K562 (cell line): ENCODE measurements around the gene NFE2. TPM values are rescaled to one million over a fixed set of nuclear protein-coding genes. Genes with fewer than 3 reads are reported as not detected.

Experiments
- AFF4 ChIP-seq: sonication (generic); formaldehyde crosslinking; IDR thresholded peaks from 2 replicates; pipeline ENCODE4 v1.8.0; 2023; ENCODE audit warnings: mild to moderate bottlenecking, missing genetic modification reagents
- CHD1 ChIP-seq: fragments of 200-600 bp; sonication (generic); IDR thresholded peaks from one replicate; pipeline ENCODE4 v1.6.1; 2012; ENCODE audit warnings: mild to moderate bottlenecking, moderate library complexity, low read length, inconsistent platforms
- FIP1L1 ChIP-seq: fragments of 200-400 bp; formaldehyde crosslinking; IDR thresholded peaks from 2 replicates; pipeline ENCODE4 v1.6.1; 2018; ENCODE audit warnings: mild to moderate bottlenecking, low read depth, low read length; ENCODE audit not compliant: poor library complexity, severe bottlenecking
- GABPA ChIP-seq: fragments of 200-800 bp; sonication (Bioruptor generic); conservative IDR thresholded peaks from 2 replicates; pipeline ENCODE4 v1.6.1; 2016; ENCODE audit warnings: low read depth, missing genetic modification characterization, missing compliant biosample characterization
- IRF9 ChIP-seq: fragments of 450-650 bp; IDR thresholded peaks from 2 replicates; pipeline ENCODE4 v1.6.1; 2016; ENCODE audit warnings: missing biosample characterization, missing genetic modification characterization
- PHB2 ChIP-seq: fragments of 450-650 bp; IDR thresholded peaks from 2 replicates; pipeline ENCODE4 v1.6.1; 2017; ENCODE audit warnings: low read depth
- YBX1 ChIP-seq: fragments of 450-650 bp; IDR thresholded peaks from 2 replicates; pipeline ENCODE4 v1.7.1; 2016; ENCODE audit warnings: mild to moderate bottlenecking
- polyA plus RNA-seq, 8 experiments: library from polyadenylated mRNA; depleted of rRNA in 4 of 8; stranded (reverse) in 5 of 8; unstranded in 3 of 8; fragments of >200 nt; fragmentation: Nextera tagmentation in 2 of 8; fragmentation: Illumina TruSeq in 1 of 8; extraction: Ambion mirVana in 2 of 8; extraction: Trizol in 1 of 8; gene quantifications; 2 replicates each; pipeline versions ENCODE4 v1.2.1 to v1.2.3, GENCODE V29; 2011 to 2014; ENCODE audit warnings: inconsistent platforms in 1 of 8, missing spikeins in 1 of 8
- total RNA-seq, 7 experiments: library from RNA; depleted of rRNA in 6 of 7; stranded (reverse); fragments of >200 nt in 6 of 7; fragmentation: Illumina TruSeq in 2 of 7; extraction: Trizol in 2 of 7; gene quantifications; 2 replicates each; pipeline versions ENCODE4 v1.2.1 to v1.2.3, GENCODE V29; 2011 to 2021; ENCODE audit warnings: low replicate concordance in 1 of 7
- TF ChIP-seq, protein P1 (sequence below): fragments of 450-650 bp; IDR thresholded peaks from 2 replicates; pipeline ENCODE4 v1.6.1; 2016; ENCODE audit warnings: borderline replicate concordance
- TF ChIP-seq, protein P2 (sequence below), 2 experiments: fragments of 450-650 bp in 1 of 2; sonication (generic) in 1 of 2; formaldehyde crosslinking in 1 of 2; IDR thresholded peaks; 2 replicates each; pipeline versions ENCODE4 v1.7.1 to v1.9.0; 2016 to 2022; ENCODE audit warnings: inconsistent platforms in 1 of 2, mild to moderate bottlenecking in 1 of 2, missing genetic modification reagents in 1 of 2

NFE2 gene
- total and polyA plus RNA-seq, 9 of the 15 experiments (the other 6 are each of a cell fraction or from before 2014, with no cell fraction given): 12.3 to 282 (median 208) TPM

DNA sequence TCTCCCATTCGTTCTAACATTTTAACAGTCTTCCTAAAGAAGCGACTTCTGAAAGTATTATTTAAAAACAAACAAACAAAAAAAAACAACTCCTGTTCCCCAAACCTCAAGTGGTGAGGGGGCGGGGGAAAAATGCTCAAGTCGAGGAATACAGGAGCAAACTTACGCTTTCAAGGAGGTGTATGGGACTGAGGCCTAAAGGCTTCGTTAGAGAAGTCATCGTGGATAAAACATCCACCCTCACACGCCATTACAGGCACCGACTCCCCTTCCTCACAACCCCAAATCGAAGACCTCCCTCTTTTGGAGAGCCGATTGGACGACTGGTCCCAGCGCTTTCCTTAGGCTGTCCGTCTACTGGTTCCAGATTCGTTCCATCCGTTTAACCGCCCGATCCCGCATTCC, 21.6 kb downstream of the NFE2 start (continued):
- TF ChIP-seq, protein P1, sequence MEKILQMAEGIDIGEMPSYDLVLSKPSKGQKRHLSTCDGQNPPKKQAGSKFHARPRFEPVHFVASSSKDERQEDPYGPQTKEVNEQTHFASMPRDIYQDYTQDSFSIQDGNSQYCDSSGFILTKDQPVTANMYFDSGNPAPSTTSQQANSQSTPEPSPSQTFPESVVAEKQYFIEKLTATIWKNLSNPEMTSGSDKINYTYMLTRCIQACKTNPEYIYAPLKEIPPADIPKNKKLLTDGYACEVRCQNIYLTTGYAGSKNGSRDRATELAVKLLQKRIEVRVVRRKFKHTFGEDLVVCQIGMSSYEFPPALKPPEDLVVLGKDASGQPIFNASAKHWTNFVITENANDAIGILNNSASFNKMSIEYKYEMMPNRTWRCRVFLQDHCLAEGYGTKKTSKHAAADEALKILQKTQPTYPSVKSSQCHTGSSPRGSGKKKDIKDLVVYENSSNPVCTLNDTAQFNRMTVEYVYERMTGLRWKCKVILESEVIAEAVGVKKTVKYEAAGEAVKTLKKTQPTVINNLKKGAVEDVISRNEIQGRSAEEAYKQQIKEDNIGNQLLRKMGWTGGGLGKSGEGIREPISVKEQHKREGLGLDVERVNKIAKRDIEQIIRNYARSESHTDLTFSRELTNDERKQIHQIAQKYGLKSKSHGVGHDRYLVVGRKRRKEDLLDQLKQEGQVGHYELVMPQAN: peak; percentile 58; the same call in 1 of the 2 replicates
- TF ChIP-seq GABPA (tag): peak; percentile 46; the same call in 1 of the 2 replicates
- no peak for TF ChIP-seq IRF9
- TF ChIP-seq YBX1: no peak
- peak; percentile 77; the same call in 1 of the 2 replicates for TF ChIP-seq AFF4 (CRISPR knock-in tag)
- no peak for TF ChIP-seq FIP1L1
- TF ChIP-seq PHB2: no peak
- TF ChIP-seq, protein P2, sequence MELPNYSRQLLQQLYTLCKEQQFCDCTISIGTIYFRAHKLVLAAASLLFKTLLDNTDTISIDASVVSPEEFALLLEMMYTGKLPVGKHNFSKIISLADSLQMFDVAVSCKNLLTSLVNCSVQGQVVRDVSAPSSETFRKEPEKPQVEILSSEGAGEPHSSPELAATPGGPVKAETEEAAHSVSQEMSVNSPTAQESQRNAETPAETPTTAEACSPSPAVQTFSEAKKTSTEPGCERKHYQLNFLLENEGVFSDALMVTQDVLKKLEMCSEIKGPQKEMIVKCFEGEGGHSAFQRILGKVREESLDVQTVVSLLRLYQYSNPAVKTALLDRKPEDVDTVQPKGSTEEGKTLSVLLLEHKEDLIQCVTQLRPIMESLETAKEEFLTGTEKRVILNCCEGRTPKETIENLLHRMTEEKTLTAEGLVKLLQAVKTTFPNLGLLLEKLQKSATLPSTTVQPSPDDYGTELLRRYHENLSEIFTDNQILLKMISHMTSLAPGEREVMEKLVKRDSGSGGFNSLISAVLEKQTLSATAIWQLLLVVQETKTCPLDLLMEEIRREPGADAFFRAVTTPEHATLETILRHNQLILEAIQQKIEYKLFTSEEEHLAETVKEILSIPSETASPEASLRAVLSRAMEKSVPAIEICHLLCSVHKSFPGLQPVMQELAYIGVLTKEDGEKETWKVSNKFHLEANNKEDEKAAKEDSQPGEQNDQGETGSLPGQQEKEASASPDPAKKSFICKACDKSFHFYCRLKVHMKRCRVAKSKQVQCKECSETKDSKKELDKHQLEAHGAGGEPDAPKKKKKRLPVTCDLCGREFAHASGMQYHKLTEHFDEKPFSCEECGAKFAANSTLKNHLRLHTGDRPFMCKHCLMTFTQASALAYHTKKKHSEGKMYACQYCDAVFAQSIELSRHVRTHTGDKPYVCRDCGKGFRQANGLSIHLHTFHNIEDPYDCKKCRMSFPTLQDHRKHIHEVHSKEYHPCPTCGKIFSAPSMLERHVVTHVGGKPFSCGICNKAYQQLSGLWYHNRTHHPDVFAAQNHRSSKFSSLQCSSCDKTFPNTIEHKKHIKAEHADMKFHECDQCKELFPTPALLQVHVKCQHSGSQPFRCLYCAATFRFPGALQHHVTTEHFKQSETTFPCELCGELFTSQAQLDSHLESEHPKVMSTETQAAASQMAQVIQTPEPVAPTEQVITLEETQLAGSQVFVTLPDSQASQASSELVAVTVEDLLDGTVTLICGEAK (IDR thresholded peaks at IDR 0.05): peak; percentile 50; the same call in 1 of the 2 replicates
- TF ChIP-seq, protein P2 (CRISPR knock-in tag; IDR thresholded peaks at IDR 0.05): no peak
- peak; percentile 81 for TF ChIP-seq CHD1
